SW 1271 (cell line): Measurements from ENCODE around the gene DRAXIN.

Experiments
- DNase-seq, 2 experiments: peaks; one replicate each; lab custom pipeline; 2025; lab: John Stamatoyannopoulos, UW

Gene DRAXIN

GRCh38 chr1:11657654-11658053, 33.9 kb upstream of the DRAXIN start:
- DNase-seq: no peak

- no peak for DNase-seq
Observed at GRCh38 chr1:11658542-11658941, 33.0 kb upstream of the DRAXIN start.

- DNase-seq: no peak
Observed at GRCh38 chr1:11659748-11660147, 31.8 kb upstream of the DRAXIN start.

GRCh38 chr1:11661103-11661502, 30.4 kb upstream of the DRAXIN start:
- DNase-seq: no peak

- no peak for DNase-seq
Observed at GRCh38 chr1:11664336-11665065, 27.0 kb upstream of the DRAXIN start.

- DNase-seq: no peak
Observed at GRCh38 chr1:11668516-11668915, 23.0 kb upstream of the DRAXIN start.

- no peak for DNase-seq
Observed at GRCh38 chr1:11670747-11671146, 20.8 kb upstream of the DRAXIN start.

- DNase-seq: no peak
Observed at GRCh38 chr1:11671205-11671543, 20.3 kb upstream of the DRAXIN start.

- DNase-seq: no peak
Observed at GRCh38 chr1:11671544-11672286, 19.8 kb upstream of the DRAXIN start.

- DNase-seq: no peak
Observed at GRCh38 chr1:11673089-11673769, 18.3 kb upstream of the DRAXIN start.

- no peak for DNase-seq
Observed at GRCh38 chr1:11674488-11674887, 17.0 kb upstream of the DRAXIN start.

- no peak for DNase-seq
Observed at GRCh38 chr1:11675325-11675724, 16.2 kb upstream of the DRAXIN start.

- DNase-seq: no peak
Observed at GRCh38 chr1:11676386-11677103, 15.0 kb upstream of the DRAXIN start.

- no peak for DNase-seq
Observed at GRCh38 chr1:11678442-11678841, 13.1 kb upstream of the DRAXIN start.

GRCh38 chr1:11680270-11681070, 11.0 kb upstream of the DRAXIN start:
- peak in 1 of 2 experiments; percentile 43 for DNase-seq

GRCh38 chr1:11681071-11681771, 10.3 kb upstream of the DRAXIN start, which contains the start of gene MAD2L2:
TSS of gene MAD2L2 (minus strand) at chr1:11681148. CDS start at chr1:11680601, 547 bp downstream.
- peak; percentile 41 to 61 for DNase-seq

- DNase-seq: no peak
Observed at GRCh38 chr1:11682287-11682771, 9.2 kb upstream of the DRAXIN start.

- DNase-seq: no peak
Observed at GRCh38 chr1:11682799-11683198, 8.7 kb upstream of the DRAXIN start.

- DNase-seq: no peak
Observed at GRCh38 chr1:11684070-11684469, 7.4 kb upstream of the DRAXIN start.

GRCh38 chr1:11685210-11685752, 6.2 kb upstream of the DRAXIN start:
- DNase-seq: no peak
